Panc1 (cell line): Measurements from ENCODE around the gene CACNA2D3. TPM values are rescaled to one million over a fixed set of nuclear protein-coding genes. Genes with fewer than 3 reads are reported as not detected.
"Not testable (repeated sequence)": the region's sequence is repeated elsewhere in the genome, so short reads cannot be mapped to it uniquely, and the experiment has no call there.

Source experiments
- ATAC-seq: fragments of 200-7000 bp; cut with Tn5 transposase; 2 replicates; pipeline ENCODE4 v1.9.1; 2020; ENCODE audit warnings: mild to moderate bottlenecking, moderate library complexity
- BruUV-seq: library from RNA; stranded (reverse); fragments of 400-500 nt; replicated peaks from 2 replicates; lab custom pipeline; 2021; lab: Mats Ljungman, UMichigan
- CTCF ChIA-PET: fragments of 300-600 bp; sonication (Branson Sonifier 250); formaldehyde crosslinking; loops from one replicate; lab custom pipeline; 2022; ENCODE audit warnings: antibody characterized with exemption; lab: Charles Lee
- POLR2A ChIA-PET: fragments of 300-600 bp; sonication (Branson Sonifier 250); formaldehyde crosslinking; loops from one replicate; lab custom pipeline; 2022; ENCODE audit warnings: antibody characterized with exemption; lab: Charles Lee
- DNase-seq: peaks from one replicate; pipeline ENCODE4 v3.0.0-alpha.2; 2010; ENCODE audit warnings: low read depth, low spot score
- H3K27ac ChIP-seq: 2 replicates; pipeline ENCODE4 v1.5.1; 2011; ENCODE audit warnings: mild to moderate bottlenecking, low read length, inconsistent platforms
- H3K27me3 ChIP-seq: fragments of 200-500 bp; sonication (Bioruptor generic); 2 replicates; pipeline ENCODE4 v1.6.0; 2014; ENCODE audit warnings: low read length, inconsistent platforms; ENCODE audit not compliant: control insufficient read depth, insufficient read depth
- H3K36me3 ChIP-seq: fragments of 200-500 bp; sonication (Bioruptor generic); 2 replicates; pipeline ENCODE4 v1.5.1; 2014; ENCODE audit warnings: inconsistent platforms, mild to moderate bottlenecking, low read length, moderate library complexity; ENCODE audit not compliant: control insufficient read depth, insufficient read depth
- H3K4me1 ChIP-seq: 2 replicates; pipeline ENCODE4 v1.5.1; 2011; ENCODE audit warnings: inconsistent platforms, mild to moderate bottlenecking, low read length, moderate library complexity; ENCODE audit not compliant: control insufficient read depth, insufficient read depth
- H3K4me3 ChIP-seq, 2 experiments: 2 replicates each; pipeline ENCODE4 v1.5.1; 2011 to 2012; ENCODE audit warnings: low read depth in 2 of 2, low read length in 2 of 2, mild to moderate bottlenecking in 2 of 2, inconsistent platforms in 1 of 2, moderate library complexity in 1 of 2
- H3K9me3 ChIP-seq: fragments of 200-500 bp; sonication (Bioruptor generic); 2 replicates; pipeline ENCODE4 v1.5.1; 2014; ENCODE audit warnings: low read depth, mild to moderate bottlenecking, inconsistent platforms, low read length, moderate library complexity; ENCODE audit not compliant: control insufficient read depth, insufficient read depth
- POLR2AphosphoS5 ChIP-seq: IDR thresholded peaks from 2 replicates; pipeline ENCODE4 v1.6.1; 2012; ENCODE audit warnings: mild to moderate bottlenecking, low read depth, low read length, moderate library complexity
- SIN3A ChIP-seq: IDR thresholded peaks from 2 replicates; pipeline ENCODE4 v1.6.1; 2012; ENCODE audit warnings: low read depth, mild to moderate bottlenecking, low read length, moderate library complexity, borderline replicate concordance; ENCODE audit not compliant: insufficient read depth
- TCF7L2 ChIP-seq: IDR thresholded peaks from 2 replicates; pipeline ENCODE4 v1.6.1; 2011; ENCODE audit warnings: mild to moderate bottlenecking, low read depth, low read length, inconsistent platforms
- in situ Hi-C: cut with HindIII; loops from 2 replicates; pipeline ENCODE4 v1.10.0; 2016; ENCODE audit warnings: low sequenced_read_pairs, low pct_unique_long_range_greater_than_20kb
- intact Hi-C: fragments of 100-400 bp; cut with micrococcal nuclease; formaldehyde crosslinking; loops from one replicate; pipeline ENCODE4 v1.10.0; 2022; ENCODE audit not compliant: unreplicated experiment
- total RNA-seq: library from RNA; stranded (reverse); gene quantifications from one replicate; pipeline ENCODE4 v1.2.1, GENCODE V29; 2021; ENCODE audit not compliant: unreplicated experiment
- TF ChIP-seq, protein P1 (sequence below), 2 experiments: IDR thresholded peaks; 2 replicates each; pipeline ENCODE4 v1.6.1; 2011 to 2012; ENCODE audit warnings: low read depth in 2 of 2, control low read depth in 1 of 2, low read length in 1 of 2, mild to moderate bottlenecking in 1 of 2, moderate library complexity in 1 of 2; ENCODE audit not compliant: insufficient read depth in 1 of 2
- TF ChIP-seq, protein P2 (sequence below): fragments of 450-650 bp; IDR thresholded peaks from 2 replicates; pipeline ENCODE4 v1.5.1; 2017; ENCODE audit warnings: mild to moderate bottlenecking

The CACNA2D3 gene
- total RNA-seq, 1 experiment from 2014 or later, result 0.41 TPM

GRCh38 chr3:54628888-54629441 lies 506.6 kb downstream of the CACNA2D3 start:
- no TSS peak for BruUV-seq
- DNase-seq (no peak), ATAC-seq (no peak)
- ChIA-PET CTCF (no interaction called here), POLR2A (interaction anchor here (0.6 kb wide), 1 partner anchor 701 kb away, joined by 7 read pairs; no protein-coding TSS in a partner anchor)
- in situ Hi-C loops, result no loop called here
- intact Hi-C loops, result no loop called here
- Histone ChIP-seq H3K4me1 (no peaks in the 10 kb centered on the region), H3K36me3 (no peaks in the 10 kb centered on the region), H3K27ac (no peak overlapping the region), H3K4me3 (no peak overlapping the region), H3K27me3 (no peaks in the 10 kb centered on the region), H3K9me3 (no peaks in the 10 kb centered on the region)
- TF ChIP-seq, protein P1, sequence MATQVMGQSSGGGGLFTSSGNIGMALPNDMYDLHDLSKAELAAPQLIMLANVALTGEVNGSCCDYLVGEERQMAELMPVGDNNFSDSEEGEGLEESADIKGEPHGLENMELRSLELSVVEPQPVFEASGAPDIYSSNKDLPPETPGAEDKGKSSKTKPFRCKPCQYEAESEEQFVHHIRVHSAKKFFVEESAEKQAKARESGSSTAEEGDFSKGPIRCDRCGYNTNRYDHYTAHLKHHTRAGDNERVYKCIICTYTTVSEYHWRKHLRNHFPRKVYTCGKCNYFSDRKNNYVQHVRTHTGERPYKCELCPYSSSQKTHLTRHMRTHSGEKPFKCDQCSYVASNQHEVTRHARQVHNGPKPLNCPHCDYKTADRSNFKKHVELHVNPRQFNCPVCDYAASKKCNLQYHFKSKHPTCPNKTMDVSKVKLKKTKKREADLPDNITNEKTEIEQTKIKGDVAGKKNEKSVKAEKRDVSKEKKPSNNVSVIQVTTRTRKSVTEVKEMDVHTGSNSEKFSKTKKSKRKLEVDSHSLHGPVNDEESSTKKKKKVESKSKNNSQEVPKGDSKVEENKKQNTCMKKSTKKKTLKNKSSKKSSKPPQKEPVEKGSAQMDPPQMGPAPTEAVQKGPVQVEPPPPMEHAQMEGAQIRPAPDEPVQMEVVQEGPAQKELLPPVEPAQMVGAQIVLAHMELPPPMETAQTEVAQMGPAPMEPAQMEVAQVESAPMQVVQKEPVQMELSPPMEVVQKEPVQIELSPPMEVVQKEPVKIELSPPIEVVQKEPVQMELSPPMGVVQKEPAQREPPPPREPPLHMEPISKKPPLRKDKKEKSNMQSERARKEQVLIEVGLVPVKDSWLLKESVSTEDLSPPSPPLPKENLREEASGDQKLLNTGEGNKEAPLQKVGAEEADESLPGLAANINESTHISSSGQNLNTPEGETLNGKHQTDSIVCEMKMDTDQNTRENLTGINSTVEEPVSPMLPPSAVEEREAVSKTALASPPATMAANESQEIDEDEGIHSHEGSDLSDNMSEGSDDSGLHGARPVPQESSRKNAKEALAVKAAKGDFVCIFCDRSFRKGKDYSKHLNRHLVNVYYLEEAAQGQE (IDR thresholded peaks at IDR 0.05; ENCODE audit: insufficient read depth in 1 of 2, low read depth in 2 of 2, low read length in 1 of 2), result no peak
- TF ChIP-seq, protein P2, sequence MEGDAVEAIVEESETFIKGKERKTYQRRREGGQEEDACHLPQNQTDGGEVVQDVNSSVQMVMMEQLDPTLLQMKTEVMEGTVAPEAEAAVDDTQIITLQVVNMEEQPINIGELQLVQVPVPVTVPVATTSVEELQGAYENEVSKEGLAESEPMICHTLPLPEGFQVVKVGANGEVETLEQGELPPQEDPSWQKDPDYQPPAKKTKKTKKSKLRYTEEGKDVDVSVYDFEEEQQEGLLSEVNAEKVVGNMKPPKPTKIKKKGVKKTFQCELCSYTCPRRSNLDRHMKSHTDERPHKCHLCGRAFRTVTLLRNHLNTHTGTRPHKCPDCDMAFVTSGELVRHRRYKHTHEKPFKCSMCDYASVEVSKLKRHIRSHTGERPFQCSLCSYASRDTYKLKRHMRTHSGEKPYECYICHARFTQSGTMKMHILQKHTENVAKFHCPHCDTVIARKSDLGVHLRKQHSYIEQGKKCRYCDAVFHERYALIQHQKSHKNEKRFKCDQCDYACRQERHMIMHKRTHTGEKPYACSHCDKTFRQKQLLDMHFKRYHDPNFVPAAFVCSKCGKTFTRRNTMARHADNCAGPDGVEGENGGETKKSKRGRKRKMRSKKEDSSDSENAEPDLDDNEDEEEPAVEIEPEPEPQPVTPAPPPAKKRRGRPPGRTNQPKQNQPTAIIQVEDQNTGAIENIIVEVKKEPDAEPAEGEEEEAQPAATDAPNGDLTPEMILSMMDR, result no peak
- TF ChIP-seq POLR2AphosphoS5 (no peak), SIN3A (no peak), TCF7L2 (no peak)

- POLR2A ChIA-PET, result no interaction called here
- no peak overlapping the region for H3K4me3 ChIP-seq
- TF ChIP-seq POLR2AphosphoS5 (no peak), TCF7L2 (no peak), SIN3A (no peak)
- TF ChIP-seq, protein P1 (IDR thresholded peaks at IDR 0.05; ENCODE audit: insufficient read depth in 1 of 2, low read depth in 2 of 2, low read length in 1 of 2), result no peak
- TF ChIP-seq, protein P2, result no peak
- CTCF ChIA-PET, result no interaction called here
- in situ Hi-C loops, result no loop called here
- intact Hi-C loops, result no loop called here
- no peak for DNase-seq
- no peaks in the 10 kb centered on the region for H3K36me3 ChIP-seq
- no peak overlapping the region for H3K27ac ChIP-seq
- BruUV-seq, result no TSS peak
- H3K27me3 ChIP-seq, result no peaks in the 10 kb centered on the region
- H3K4me1 ChIP-seq, result no peaks in the 10 kb centered on the region
- no peaks in the 10 kb centered on the region for H3K9me3 ChIP-seq
- no peak for ATAC-seq
Measured at GRCh38 chr3:54630101-54630623, 507.8 kb downstream of the CACNA2D3 start.

GRCh38 chr3:54631001-54631400 lies 508.6 kb downstream of the CACNA2D3 start:
- intact Hi-C loops, result not testable (repeated sequence)
- POLR2A ChIA-PET, result interaction anchor here (0.5 kb wide), 1 partner anchor 166 kb away, joined by 3 read pairs; no protein-coding TSS in a partner anchor

More at GRCh38 chr3:54631001-54631400, 508.6 kb downstream of the CACNA2D3 start:
- DNase-seq, H3K9me3 ChIP-seq, H3K36me3 ChIP-seq, in situ Hi-C loops, H3K27me3 ChIP-seq, ATAC-seq, H3K4me3 ChIP-seq, BruUV-seq, H3K27ac ChIP-seq, H3K4me1 ChIP-seq, CTCF ChIA-PET: not testable (repeated sequence)
